IPS-NIHi11 (cell line): ENCODE results near the gene TELO2.
A peak's percentile ranks its signal among the peaks of the same experiment; 100 is the strongest.

ENCODE experiments used
- DNase-seq: peaks from one replicate; pipeline ENCODE4 v3.0.0; 2012; ENCODE audit warnings: mixed read lengths, low spot score

TELO2 gene

GRCh38 chr16:1519831-1520230 is 26.7 kb downstream of the TELO2 start:
- DNase-seq: no peak

- DNase-seq: no peak
Measured at GRCh38 chr16:1520461-1520860, 27.3 kb downstream of the TELO2 start.

- DNase-seq: no peak
Measured at GRCh38 chr16:1523581-1524245, 30.6 kb downstream of the TELO2 start.

- DNase-seq: no peak
Measured at GRCh38 chr16:1524366-1524765, 31.2 kb downstream of the TELO2 start.

- no peak for DNase-seq
Measured at GRCh38 chr16:1525871-1526607, 32.9 kb downstream of the TELO2 start.

- no peak for DNase-seq
Measured at GRCh38 chr16:1526608-1527555, 33.7 kb downstream of the TELO2 start.

- no peak for DNase-seq
Measured at GRCh38 chr16:1527836-1528811, 35.0 kb downstream of the TELO2 start.

- DNase-seq: no peak
Measured at GRCh38 chr16:1528921-1529537, 35.9 kb downstream of the TELO2 start.

- DNase-seq: no peak
Measured at GRCh38 chr16:1530349-1530882, 37.3 kb downstream of the TELO2 start.

- no peak for DNase-seq
Measured at GRCh38 chr16:1530883-1531637, 37.9 kb downstream of the TELO2 start.

- DNase-seq: no peak
Measured at GRCh38 chr16:1531638-1531910, 38.4 kb downstream of the TELO2 start.

- no peak for DNase-seq
Measured at GRCh38 chr16:1532081-1532760, 39.1 kb downstream of the TELO2 start.

GRCh38 chr16:1532771-1533170 is 39.6 kb downstream of the TELO2 start:
- DNase-seq: no peak

- DNase-seq: peak; percentile 71
Measured at GRCh38 chr16:1533443-1533951, 40.3 kb downstream of the TELO2 start, which contains the start of gene TMEM204. Gene TMEM204, plus strand, starts transcription at chr16:1533666. Its CDS starts 610 bp downstream, at chr16:1534276.

GRCh38 chr16:1534021-1535020 is 41.2 kb downstream of the TELO2 start:
- DNase-seq: no peak

- DNase-seq: no peak
Measured at GRCh38 chr16:1535391-1536291, 42.5 kb downstream of the TELO2 start.

- DNase-seq: no peak
Measured at GRCh38 chr16:1536601-1537000, 43.4 kb downstream of the TELO2 start.
